Panc1 (cell line): ENCODE results near the gene PTPA. TPM values are rescaled to one million over a fixed set of nuclear protein-coding genes. Genes with fewer than 3 reads are reported as not detected.

ENCODE experiments used
- ATAC-seq: fragments of 200-7000 bp; cut with Tn5 transposase; 2 replicates; pipeline ENCODE4 v1.9.1; 2020; ENCODE audit warnings: mild to moderate bottlenecking, moderate library complexity
- BruUV-seq: library from RNA; stranded (reverse); fragments of 400-500 nt; replicated peaks from 2 replicates; lab custom pipeline; 2021; lab: Mats Ljungman, UMichigan
- CTCF ChIA-PET: fragments of 300-600 bp; sonication (Branson Sonifier 250); formaldehyde crosslinking; loops from one replicate; lab custom pipeline; 2022; ENCODE audit warnings: antibody characterized with exemption; lab: Charles Lee
- POLR2A ChIA-PET: fragments of 300-600 bp; sonication (Branson Sonifier 250); formaldehyde crosslinking; loops from one replicate; lab custom pipeline; 2022; ENCODE audit warnings: antibody characterized with exemption; lab: Charles Lee
- DNase-seq: peaks from one replicate; pipeline ENCODE4 v3.0.0-alpha.2; 2010; ENCODE audit warnings: low read depth, low spot score
- H3K27ac ChIP-seq: 2 replicates; pipeline ENCODE4 v1.5.1; 2011; ENCODE audit warnings: mild to moderate bottlenecking, low read length, inconsistent platforms
- H3K27me3 ChIP-seq: fragments of 200-500 bp; sonication (Bioruptor generic); 2 replicates; pipeline ENCODE4 v1.6.0; 2014; ENCODE audit warnings: low read length, inconsistent platforms; ENCODE audit not compliant: control insufficient read depth, insufficient read depth
- H3K36me3 ChIP-seq: fragments of 200-500 bp; sonication (Bioruptor generic); 2 replicates; pipeline ENCODE4 v1.5.1; 2014; ENCODE audit warnings: inconsistent platforms, mild to moderate bottlenecking, low read length, moderate library complexity; ENCODE audit not compliant: control insufficient read depth, insufficient read depth
- H3K4me1 ChIP-seq: 2 replicates; pipeline ENCODE4 v1.5.1; 2011; ENCODE audit warnings: inconsistent platforms, mild to moderate bottlenecking, low read length, moderate library complexity; ENCODE audit not compliant: control insufficient read depth, insufficient read depth
- H3K4me3 ChIP-seq, 2 experiments: 2 replicates each; pipeline ENCODE4 v1.5.1; 2011 to 2012; ENCODE audit warnings: low read depth in 2 of 2, low read length in 2 of 2, mild to moderate bottlenecking in 2 of 2, inconsistent platforms in 1 of 2, moderate library complexity in 1 of 2
- H3K9me3 ChIP-seq: fragments of 200-500 bp; sonication (Bioruptor generic); 2 replicates; pipeline ENCODE4 v1.5.1; 2014; ENCODE audit warnings: low read depth, mild to moderate bottlenecking, inconsistent platforms, low read length, moderate library complexity; ENCODE audit not compliant: control insufficient read depth, insufficient read depth
- CTCF ChIP-seq: fragments of 450-650 bp; IDR thresholded peaks from 2 replicates; pipeline ENCODE4 v1.5.1; 2017; ENCODE audit warnings: mild to moderate bottlenecking
- POLR2AphosphoS5 ChIP-seq: IDR thresholded peaks from 2 replicates; pipeline ENCODE4 v1.6.1; 2012; ENCODE audit warnings: mild to moderate bottlenecking, low read depth, low read length, moderate library complexity
- REST ChIP-seq, 2 experiments: IDR thresholded peaks; 2 replicates each; pipeline ENCODE4 v1.6.1; 2011 to 2012; ENCODE audit warnings: low read depth in 2 of 2, control low read depth in 1 of 2, low read length in 1 of 2, mild to moderate bottlenecking in 1 of 2, moderate library complexity in 1 of 2; ENCODE audit not compliant: insufficient read depth in 1 of 2
- SIN3A ChIP-seq: IDR thresholded peaks from 2 replicates; pipeline ENCODE4 v1.6.1; 2012; ENCODE audit warnings: low read depth, mild to moderate bottlenecking, low read length, moderate library complexity, borderline replicate concordance; ENCODE audit not compliant: insufficient read depth
- in situ Hi-C: cut with HindIII; loops from 2 replicates; pipeline ENCODE4 v1.10.0; 2016; ENCODE audit warnings: low sequenced_read_pairs, low pct_unique_long_range_greater_than_20kb
- intact Hi-C: fragments of 100-400 bp; cut with micrococcal nuclease; formaldehyde crosslinking; loops from one replicate; pipeline ENCODE4 v1.10.0; 2022; ENCODE audit not compliant: unreplicated experiment
- total RNA-seq: library from RNA; stranded (reverse); gene quantifications from one replicate; pipeline ENCODE4 v1.2.1, GENCODE V29; 2021; ENCODE audit not compliant: unreplicated experiment

Gene PTPA
- total RNA-seq, 1 experiment from 2014 or later = 114 TPM

DNA sequence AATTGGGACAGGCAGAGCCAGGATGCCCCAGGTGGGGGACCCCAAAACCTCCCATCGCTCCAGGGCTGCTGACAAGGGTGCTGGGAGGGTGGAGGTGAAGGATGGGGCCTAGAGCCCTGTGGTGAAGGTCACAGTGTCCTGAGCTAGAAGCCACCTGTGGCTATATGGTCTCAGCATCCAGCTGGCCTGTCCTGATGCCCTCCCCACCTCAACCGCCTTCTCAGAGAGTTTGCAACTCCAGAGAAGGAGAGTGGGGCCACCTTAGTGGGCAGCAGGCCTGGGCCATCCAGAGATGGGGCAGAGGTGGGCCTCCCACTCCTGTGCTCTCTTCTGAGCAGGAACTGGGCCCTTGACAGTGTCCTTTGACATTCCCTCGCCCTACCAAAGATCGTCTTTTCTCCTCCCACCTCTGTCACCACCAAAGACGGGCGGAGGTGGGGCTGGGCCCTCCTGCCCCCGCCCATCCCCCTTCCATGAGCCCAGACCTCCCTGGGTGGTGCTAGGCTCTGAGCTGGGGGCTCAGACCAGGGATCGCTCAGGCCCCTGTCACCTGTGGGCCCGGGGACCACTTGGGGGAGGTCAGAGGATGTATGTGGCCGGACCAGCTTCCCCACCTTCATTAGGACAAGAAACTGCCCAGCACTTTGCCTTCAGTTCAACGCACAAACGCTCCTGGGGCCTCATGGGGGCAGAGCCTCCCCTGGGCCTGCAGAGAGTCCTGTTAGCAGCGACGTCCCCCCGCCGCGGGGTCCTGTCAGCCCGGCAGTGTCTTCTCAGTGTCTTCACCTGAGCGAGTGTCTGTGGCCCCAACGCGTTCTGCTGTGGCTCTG lies 40.3 kb upstream of the PTPA start:
- ATAC-seq (no peak), DNase-seq (no peak)
- BruUV-seq = no TSS peak
- Histone ChIP-seq H3K36me3 (no peaks in the 10 kb centered on the region), H3K4me3 (no peak overlapping the region), H3K27ac (no peak overlapping the region), H3K9me3 (no peaks in the 10 kb centered on the region), H3K27me3 (no peaks in the 10 kb centered on the region), H3K4me1 (no peaks in the 10 kb centered on the region)
- TF ChIP-seq SIN3A (no peak), POLR2AphosphoS5 (no peak), REST (IDR thresholded peaks at IDR 0.05; ENCODE audit: insufficient read depth in 1 of 2, low read depth in 2 of 2, low read length in 1 of 2) (no peak)
- in situ Hi-C loops (no loop called here), intact Hi-C loops (no loop called here)
- CTCF ChIA-PET = no interaction called here
- POLR2A ChIA-PET = no interaction called here

DNA sequence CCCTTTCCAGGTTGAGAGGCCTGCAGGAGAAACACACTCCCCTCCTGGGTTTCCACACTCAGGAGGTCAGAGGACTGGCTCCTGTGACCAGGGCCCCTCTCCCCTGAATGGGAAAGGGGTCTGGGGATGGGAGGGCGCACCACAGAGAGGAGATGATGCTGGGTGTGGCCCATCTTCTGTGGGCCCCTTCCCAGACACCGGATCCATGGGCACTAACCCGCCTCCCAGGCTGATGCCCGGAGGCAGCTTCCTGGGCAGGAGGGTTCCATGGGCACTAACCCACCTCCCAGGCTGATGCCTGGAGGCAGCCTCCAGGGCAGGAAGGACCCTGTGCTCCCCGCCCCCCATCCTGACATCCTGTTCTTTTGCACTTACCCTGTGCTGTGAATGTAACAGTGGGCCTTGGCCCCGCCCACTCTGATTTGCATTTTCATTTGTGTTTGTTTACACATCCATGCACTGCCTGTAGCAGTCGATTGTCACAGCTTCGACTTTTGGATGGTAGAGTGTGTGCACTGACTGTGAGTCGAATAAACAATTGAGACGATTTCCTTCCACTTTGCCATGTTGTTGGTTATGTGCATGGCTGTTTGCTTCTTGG lies 39.6 kb upstream of the PTPA start:
- Histone ChIP-seq H3K27ac (no peak overlapping the region), H3K4me1 (no peaks in the 10 kb centered on the region), H3K36me3 (no peaks in the 10 kb centered on the region), H3K9me3 (no peaks in the 10 kb centered on the region), H3K27me3 (no peaks in the 10 kb centered on the region), H3K4me3 (no peak overlapping the region)
- intact Hi-C loops (no loop called here), in situ Hi-C loops (no loop called here)
- ChIA-PET POLR2A (no interaction called here), CTCF (no interaction called here)
- no peak for DNase-seq
- no TSS peak for BruUV-seq
- TF ChIP-seq SIN3A = no peak
- ATAC-seq = no peak

DNA sequence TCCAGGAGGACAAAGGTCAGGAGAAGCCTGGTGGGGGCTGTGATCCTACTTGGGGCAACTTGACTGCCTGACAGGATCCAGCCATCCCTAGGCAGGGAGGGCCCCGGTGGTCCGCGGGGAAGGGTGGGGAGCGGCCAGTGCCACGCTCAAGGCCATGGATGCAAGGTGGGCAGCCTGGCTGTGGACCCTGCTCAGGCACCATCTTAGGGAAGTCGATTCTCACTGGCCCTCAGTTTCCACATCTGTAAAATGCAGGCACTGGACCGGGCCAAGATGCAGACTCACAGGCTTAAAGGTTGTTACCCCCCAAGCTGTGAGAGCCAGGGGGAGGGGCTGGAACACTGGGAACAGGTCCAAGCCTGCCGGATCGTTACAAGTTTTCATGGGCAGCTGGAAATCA lies 39.0 kb upstream of the PTPA start:
- ChIA-PET POLR2A (no interaction called here), CTCF (no interaction called here)
- intact Hi-C loops (no loop called here), in situ Hi-C loops (no loop called here)
- Histone ChIP-seq H3K4me1 (no peaks in the 10 kb centered on the region), H3K27me3 (no peaks in the 10 kb centered on the region), H3K27ac (no peak overlapping the region), H3K36me3 (no peaks in the 10 kb centered on the region), H3K4me3 (no peak overlapping the region), H3K9me3 (no peaks in the 10 kb centered on the region)
- DNase-seq (no peak), ATAC-seq (no peak)
- no TSS peak for BruUV-seq
- no peak for TF ChIP-seq CTCF
